ENCODE measurements around the gene IAH1.

The IAH1 gene, protein sequence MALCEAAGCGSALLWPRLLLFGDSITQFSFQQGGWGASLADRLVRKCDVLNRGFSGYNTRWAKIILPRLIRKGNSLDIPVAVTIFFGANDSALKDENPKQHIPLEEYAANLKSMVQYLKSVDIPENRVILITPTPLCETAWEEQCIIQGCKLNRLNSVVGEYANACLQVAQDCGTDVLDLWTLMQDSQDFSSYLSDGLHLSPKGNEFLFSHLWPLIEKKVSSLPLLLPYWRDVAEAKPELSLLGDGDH

GRCh38 chr2:9474361-9475057 is at the start of gene IAH1:
Gene IAH1, plus strand, starts transcription at chr2:9474551. Its CDS starts 16 bp downstream, at chr2:9474567.
- peak in 1 of 2 experiments; percentile 41 for DNase-seq

DNA sequence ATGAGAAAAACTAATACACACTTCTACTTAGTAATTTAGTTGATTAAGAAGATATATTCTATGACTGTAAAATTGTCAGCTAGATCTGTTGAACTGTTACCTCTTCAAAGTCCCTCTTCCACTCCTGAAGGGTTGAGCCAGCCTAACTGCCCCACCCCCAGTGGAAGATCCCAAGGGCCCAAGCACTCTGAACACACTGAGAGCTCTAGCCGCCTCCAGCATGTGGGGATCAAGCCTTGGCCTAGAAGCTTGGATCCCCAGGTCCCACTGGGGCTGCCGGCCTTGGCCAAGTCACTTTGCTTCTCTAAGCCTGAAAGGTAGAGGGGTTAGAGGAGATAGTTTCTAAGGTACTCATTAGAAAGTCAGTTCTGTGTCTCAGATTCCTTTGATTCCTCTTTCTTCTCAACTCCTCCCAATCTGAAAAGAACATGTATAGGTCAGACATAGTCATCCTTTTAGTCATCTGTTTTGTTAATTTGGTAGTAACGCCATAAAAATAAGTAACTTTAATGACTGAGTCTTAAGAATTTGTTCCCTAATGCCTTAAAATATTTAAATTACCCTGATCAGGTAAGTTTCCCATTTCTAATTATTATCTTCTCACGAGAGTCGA is 45.3 kb upstream of the IAH1 start:
- no peak for DNase-seq

- no peak for DNase-seq
Measured at GRCh38 chr2:9430316-9431293, 43.7 kb upstream of the IAH1 start.

DNA sequence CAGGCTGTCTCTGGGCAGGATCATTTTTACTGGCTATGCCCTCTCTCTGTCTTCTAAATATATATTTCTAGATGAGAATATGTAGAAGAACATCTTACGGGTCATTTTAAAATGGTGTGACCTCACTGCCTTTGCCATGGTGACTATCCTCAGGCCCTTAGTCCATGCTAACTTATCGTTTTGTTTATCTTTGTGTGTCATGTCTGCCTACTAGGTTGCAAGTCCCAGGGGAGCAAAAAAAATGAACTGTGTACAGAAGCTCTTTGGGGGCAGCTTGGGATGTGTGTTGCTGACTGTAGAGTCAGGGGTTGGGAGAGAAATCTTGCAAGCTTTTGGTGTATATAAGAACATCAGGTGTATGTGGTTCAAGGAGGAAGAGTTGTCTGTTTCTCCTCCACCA is 39.9 kb upstream of the IAH1 start:
- no peak for DNase-seq

DNA sequence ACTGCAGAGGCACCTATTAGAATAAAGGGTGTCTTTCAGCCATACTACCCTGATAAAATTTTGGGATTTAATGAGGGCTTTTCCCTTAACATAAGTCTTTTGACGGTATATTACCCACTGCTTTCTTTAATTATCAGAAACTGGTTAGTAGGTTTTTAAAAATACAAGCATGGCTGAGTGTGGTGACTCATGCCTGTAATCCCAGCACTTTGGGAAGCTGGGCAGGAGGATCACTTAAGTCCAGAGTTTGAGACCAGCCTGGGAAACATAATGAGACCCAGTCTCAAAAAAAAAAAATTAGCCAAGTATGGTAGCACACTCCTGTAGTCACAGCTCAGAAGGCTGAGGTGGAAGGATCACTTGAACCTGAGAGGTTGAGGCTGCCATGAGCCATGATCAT is 34.8 kb upstream of the IAH1 start:
- no peak for DNase-seq

DNA sequence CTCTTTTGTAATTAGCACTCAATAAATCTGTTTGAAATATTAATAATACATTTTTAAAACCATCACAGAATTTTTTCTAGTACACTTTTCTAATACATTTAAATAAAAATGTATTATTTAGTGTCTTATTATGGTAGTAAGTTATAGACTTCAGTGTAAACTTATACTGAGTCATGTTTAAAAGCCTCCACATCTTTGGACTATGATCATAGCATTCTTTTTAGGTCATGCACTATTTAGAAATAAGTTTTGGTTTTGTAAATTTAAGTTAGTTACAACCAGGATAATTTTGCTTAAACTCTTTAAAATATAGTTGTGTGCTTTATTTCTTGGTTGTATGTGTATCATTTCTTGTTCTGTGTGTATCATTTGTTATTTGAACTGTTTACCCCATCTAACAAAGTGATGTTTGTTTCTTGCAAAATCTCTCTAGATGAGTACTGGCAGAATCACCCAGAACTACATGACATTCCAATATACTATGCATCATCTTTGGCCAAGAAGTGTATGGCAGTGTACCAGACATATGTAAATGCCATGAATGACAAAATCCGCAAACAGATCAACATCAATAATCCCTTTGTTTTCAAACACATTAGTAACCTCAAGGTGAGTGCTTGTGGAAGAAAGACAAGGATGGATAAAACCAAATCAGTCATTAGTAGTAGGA is 34.2 kb upstream of the IAH1 start:
- DNase-seq, result no peak

DNA sequence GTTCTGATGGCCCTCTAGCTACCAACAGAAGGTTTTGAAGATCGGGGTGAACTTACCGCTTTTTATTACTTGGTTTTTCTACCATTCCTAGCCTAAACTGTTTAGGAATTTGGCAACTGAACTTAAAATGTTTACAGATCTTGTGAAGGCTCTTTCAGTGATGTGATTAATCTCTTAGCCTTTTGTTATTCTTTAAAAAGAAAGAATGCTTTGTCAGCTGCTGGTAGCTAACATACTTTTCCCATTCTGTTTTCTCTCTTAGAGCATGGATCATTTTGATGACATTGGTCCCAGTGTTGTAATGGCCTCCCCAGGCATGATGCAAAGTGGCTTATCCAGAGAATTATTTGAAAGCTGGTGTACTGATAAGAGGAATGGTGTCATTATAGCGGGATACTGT is 32.8 kb upstream of the IAH1 start:
- no peak for DNase-seq

DNA sequence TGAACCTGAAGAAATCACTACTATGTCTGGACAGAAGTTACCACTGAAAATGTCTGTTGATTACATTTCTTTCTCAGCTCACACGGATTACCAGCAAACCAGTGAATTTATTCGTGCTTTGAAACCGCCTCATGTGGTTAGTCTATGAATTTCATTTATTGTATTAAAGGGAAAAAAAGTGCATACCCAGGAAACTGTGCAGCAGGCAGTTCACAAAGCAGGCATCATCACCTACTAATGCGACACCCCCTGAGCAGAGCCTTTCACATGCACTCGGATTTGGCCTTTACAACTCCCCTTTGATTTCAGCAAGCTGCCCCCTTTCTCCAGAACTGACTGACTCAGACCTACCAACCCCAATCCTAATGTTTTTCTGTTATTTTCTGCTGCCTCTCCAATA is 30.8 kb upstream of the IAH1 start:
- no peak for DNase-seq

DNA sequence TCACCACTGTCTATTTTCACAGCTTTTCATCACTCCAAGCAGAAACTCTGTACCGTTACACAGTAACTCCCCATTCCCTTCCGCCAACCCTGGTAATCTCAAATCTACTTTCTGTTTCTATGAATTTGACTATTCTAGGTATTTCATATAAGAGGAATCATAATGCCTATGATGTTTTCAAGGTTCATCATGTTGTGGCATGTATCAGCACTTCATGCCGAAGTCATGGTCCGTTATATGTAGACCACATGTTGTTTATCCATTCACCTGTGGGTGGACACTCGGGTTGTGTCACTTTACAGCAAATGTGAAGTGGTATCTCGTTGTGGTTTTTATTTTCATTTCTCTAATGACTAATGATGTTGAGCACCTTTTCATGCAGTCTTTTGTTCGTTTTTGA is 29.3 kb upstream of the IAH1 start:
- DNase-seq, result no peak

DNA sequence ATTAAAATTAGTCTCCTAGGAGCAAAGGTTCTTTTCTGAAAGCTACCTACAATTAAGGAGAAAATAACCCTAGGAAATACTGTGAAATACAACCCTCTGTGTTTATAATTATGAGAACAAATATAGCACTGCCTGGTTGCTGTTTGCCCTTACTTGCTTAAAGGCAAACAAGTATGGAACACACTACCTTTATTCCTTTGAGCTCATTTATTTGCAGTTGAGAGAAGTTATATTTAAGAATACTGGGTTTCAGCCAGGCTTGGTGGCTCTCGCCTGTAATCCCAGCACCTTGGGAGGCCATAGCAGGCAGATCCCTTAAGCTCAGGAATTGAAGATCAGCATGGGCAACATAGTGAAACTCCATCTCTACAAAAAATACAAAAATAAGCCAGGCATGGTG is 23.1 kb upstream of the IAH1 start:
- DNase-seq, result no peak

GRCh38 chr2:9460441-9461017 is 13.8 kb upstream of the IAH1 start:
- DNase-seq, result no peak

GRCh38 chr2:9461079-9461478 is 13.3 kb upstream of the IAH1 start:
- no peak for DNase-seq

DNA sequence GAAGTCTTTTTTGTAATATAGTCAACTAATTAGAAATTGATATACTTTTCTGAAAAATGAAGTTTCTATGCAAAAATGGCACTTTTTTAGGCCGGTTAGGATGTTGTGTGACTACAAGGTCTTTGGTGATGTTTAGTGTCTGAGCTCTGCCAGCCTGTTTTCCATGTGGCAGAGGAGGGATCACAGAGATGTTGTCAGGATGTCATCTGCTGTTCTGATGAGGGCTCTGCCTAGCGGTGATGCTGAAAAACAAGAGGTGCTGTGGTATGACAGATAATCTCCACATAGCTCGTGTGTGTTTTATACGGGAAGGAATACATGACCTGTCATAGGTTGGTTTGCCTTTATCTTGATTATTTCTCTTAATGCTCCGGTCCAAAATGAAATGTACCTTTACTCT is 12.0 kb upstream of the IAH1 start:
- DNase-seq, result no peak

GRCh38 chr2:9462886-9463697 is 11.3 kb upstream of the IAH1 start:
- peak in 1 of 2 experiments; percentile 42 for DNase-seq

- DNase-seq, result no peak
Measured at GRCh38 chr2:9463698-9464034, 10.7 kb upstream of the IAH1 start.

- DNase-seq, result no peak
Measured at GRCh38 chr2:9465170-9465569, 9.2 kb upstream of the IAH1 start.

- no peak for DNase-seq
Measured at GRCh38 chr2:9466147-9466683, 8.1 kb upstream of the IAH1 start.

GRCh38 chr2:9467687-9468086 is 6.7 kb upstream of the IAH1 start:
- DNase-seq, result no peak

DNA sequence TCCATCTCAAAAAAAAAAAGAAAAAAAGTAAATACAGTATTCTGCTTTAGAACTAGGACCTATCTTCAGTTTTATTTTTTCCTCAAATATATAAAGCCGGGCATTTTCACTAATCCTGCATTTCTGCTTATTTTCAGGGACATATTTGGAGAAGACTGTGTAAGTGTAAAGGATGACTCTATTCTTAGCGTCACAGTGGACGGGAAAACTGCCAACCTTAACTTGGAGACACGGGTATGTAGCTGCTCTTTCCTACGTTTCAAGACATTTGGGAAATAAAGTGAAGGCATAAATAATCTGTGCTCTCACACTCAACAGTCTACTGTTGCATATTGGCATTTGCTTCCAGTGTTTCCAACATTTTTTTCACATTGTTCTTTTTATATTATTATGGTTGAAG is 3.1 kb upstream of the IAH1 start:
- DNase-seq, result no peak

DNA sequence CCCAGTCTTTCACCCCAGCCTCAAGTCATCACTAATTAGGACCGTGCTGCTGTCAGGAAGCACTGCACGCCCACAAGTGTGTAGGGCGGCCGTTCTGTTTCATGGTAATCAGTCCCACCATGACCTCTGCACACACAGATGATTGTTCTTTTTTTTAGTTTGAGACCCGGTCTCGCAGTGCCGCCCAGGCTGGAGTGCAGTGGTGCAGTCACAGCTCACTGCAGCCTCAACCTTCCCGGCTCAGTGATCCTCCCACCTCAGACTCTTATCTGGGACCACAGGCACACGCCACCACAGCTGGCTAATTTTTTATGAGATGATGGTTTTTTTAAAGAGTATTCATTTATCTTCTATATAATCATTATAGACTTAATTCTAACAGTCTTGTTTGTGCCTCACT is 1.8 kb upstream of the IAH1 start:
- DNase-seq, result no peak

- no peak for DNase-seq
Measured at GRCh38 chr2:9473308-9473984, 905 bp upstream of the IAH1 start.

Measured in NCI-H187 (cell line).